ENCODE results near the gene MAS1L.

DNA sequence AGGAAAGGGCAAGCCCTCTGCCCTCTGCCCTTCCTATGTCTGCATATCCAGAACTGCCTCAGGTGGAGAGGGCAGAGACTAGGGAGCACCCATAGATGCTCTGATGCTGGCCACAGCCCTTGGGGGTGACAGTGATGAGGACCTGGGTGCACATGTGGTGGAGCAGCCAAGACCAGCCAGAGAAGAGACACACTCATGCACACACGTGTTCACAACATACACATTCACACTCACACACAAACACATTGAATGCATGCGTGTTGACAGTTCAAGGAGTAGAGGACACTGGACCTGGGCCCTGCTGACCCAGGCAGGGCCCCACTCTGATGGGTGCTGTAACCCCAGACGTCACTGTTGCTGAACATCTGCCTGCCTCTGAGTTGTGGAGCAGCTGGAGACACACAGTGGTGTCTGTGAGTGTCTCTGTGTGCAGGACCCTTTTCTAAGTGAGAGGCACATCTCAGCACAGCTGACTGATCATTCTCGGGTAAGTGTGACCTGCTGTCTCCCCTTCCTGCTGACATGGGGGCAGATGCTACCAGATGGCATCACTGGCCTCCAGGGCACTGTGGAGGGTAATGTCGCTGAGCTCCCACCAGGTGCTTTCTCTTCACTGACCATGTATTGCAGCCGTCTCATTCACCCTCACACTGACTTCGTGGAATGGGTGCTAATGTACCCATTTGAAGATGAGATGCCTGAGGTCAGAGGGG is 30.1 kb upstream of the MAS1L start:
- TF ChIP-seq, protein P1, sequence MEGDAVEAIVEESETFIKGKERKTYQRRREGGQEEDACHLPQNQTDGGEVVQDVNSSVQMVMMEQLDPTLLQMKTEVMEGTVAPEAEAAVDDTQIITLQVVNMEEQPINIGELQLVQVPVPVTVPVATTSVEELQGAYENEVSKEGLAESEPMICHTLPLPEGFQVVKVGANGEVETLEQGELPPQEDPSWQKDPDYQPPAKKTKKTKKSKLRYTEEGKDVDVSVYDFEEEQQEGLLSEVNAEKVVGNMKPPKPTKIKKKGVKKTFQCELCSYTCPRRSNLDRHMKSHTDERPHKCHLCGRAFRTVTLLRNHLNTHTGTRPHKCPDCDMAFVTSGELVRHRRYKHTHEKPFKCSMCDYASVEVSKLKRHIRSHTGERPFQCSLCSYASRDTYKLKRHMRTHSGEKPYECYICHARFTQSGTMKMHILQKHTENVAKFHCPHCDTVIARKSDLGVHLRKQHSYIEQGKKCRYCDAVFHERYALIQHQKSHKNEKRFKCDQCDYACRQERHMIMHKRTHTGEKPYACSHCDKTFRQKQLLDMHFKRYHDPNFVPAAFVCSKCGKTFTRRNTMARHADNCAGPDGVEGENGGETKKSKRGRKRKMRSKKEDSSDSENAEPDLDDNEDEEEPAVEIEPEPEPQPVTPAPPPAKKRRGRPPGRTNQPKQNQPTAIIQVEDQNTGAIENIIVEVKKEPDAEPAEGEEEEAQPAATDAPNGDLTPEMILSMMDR (IDR thresholded peaks at IDR 0.05 in 2 of 3, conservative IDR thresholded peaks at IDR 0.05 in 1 of 3; ENCODE audit: borderline replicate concordance in 1 of 3, insufficient read depth in 1 of 3, low read depth in 2 of 3, low read length in 2 of 3) = no peak
- TF ChIP-seq EZH2 (IDR thresholded peaks at IDR 0.05) (no peak), YY1 (IDR thresholded peaks at IDR 0.05; ENCODE audit: extremely low read depth, insufficient replicate concordance, low read depth, low read length) (no peak), POLR2A (IDR thresholded peaks at IDR 0.05; ENCODE audit: borderline replicate concordance, extremely low read depth, insufficient read depth, insufficient read length) (no peak), RAD21 (IDR thresholded peaks at IDR 0.05; ENCODE audit: low read depth) (no peak), FOSL1 (IDR thresholded peaks at IDR 0.05; ENCODE audit: low read depth) (no peak), ZNF274 (IDR thresholded peaks at IDR 0.05; ENCODE audit: low read depth, low read length) (no peak), SP1 (IDR thresholded peaks at IDR 0.05; ENCODE audit: low read depth) (no peak)
- TF ChIP-seq, protein P2, sequence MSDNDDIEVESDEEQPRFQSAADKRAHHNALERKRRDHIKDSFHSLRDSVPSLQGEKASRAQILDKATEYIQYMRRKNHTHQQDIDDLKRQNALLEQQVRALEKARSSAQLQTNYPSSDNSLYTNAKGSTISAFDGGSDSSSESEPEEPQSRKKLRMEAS (IDR thresholded peaks at IDR 0.05) = no peak

Data from HCT116 (cell line).